Measurements from ENCODE around the gene IFT122. TPM values are rescaled to one million over a fixed set of nuclear protein-coding genes. Genes with fewer than 3 reads are reported as not detected.

The IFT122 gene
- total RNA-seq, 6 donors from 2014 or later = 23.7 to 126 (median 29.1) TPM

DNA sequence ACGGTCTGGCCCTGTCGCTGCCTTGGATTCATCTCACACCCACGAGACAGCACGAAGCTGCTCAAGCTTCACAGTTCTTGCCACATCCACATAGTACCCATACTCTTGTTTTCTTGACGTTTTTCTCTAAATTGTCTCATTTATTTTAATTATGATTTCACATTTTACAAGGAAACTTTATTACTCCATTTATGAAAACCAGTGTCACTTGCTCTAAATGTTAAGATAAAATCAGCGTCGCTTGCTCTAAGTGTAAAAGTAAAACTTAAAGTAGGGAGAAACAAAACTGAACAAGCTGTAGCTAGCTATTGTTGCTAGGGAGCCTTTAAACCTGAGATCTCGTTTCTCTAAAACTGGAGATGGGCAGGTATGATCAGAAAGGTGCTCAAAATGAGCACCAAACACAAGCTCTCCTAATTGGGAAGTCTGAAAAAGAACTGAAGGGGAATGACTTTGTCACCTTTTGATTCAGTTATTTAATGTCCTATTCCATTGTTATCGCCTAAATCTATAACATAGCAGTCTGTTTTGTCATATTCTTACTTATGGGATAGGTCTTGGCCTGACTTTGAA, 680 bp downstream of the IFT122 start:
- no peaks in the 10 kb centered on the region for H3K9me3 ChIP-seq
- peak overlapping the region; percentile 56 to 95 (median 81) for H3K4me3 ChIP-seq
- ATAC-seq (ENCODE audit: low FRiP score in 2 of 2) = peak in 1 of 2 donors; percentile 81
- peaks cover 0 to 21% (median 5%) of the 10 kb centered on the region in 4 donors for H3K36me3 ChIP-seq
- H3K27me3 ChIP-seq = no peaks in the 10 kb centered on the region
- H3K4me1 ChIP-seq = peaks cover 42 to 67% (median 43%) of the 10 kb centered on the region in 4 donors
- 7 to 8% methylated on average over 9 of the region's 9 CpGs for WGBS, 2 donors
- TF ChIP-seq, protein P1, sequence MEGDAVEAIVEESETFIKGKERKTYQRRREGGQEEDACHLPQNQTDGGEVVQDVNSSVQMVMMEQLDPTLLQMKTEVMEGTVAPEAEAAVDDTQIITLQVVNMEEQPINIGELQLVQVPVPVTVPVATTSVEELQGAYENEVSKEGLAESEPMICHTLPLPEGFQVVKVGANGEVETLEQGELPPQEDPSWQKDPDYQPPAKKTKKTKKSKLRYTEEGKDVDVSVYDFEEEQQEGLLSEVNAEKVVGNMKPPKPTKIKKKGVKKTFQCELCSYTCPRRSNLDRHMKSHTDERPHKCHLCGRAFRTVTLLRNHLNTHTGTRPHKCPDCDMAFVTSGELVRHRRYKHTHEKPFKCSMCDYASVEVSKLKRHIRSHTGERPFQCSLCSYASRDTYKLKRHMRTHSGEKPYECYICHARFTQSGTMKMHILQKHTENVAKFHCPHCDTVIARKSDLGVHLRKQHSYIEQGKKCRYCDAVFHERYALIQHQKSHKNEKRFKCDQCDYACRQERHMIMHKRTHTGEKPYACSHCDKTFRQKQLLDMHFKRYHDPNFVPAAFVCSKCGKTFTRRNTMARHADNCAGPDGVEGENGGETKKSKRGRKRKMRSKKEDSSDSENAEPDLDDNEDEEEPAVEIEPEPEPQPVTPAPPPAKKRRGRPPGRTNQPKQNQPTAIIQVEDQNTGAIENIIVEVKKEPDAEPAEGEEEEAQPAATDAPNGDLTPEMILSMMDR (IDR thresholded peaks at IDR 0.05) = no peak
- no peak for TF ChIP-seq POLR2A (IDR thresholded peaks at IDR 0.05)
- no peak for DNase-seq
- peak overlapping the region; percentile 84 to 93 (median 91) for H3K27ac ChIP-seq

DNA sequence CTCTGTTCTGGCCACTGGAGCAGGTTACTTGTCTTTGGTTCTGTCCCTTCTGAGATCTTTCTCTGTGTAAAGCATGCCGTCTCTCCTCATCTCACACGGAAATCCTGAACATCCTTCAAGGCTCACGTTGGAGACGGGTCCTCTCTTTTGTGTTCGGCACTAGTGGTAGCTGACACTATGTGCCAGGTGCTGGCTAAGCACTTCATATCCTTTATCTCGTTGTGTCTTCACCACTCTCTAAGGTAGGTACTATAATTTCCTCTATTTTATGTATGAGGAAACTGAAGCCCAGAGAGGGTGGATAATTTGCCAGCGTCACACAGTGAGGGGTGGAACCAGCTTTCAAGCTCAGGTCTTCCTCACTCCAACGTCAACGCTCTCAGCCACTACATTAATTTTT, 1.2 kb downstream of the IFT122 start:
- H3K4me3 ChIP-seq = peak overlapping the region in 2 of 4 donors; percentile 88 to 95
- 31 to 35% methylated on average over 9 of the region's 9 CpGs for WGBS, 2 donors
- ATAC-seq (ENCODE audit: low FRiP score in 2 of 2) (no peak), DNase-seq (no peak)
- H3K9me3 ChIP-seq = no peaks in the 10 kb centered on the region
- H3K27me3 ChIP-seq = no peaks in the 10 kb centered on the region
- peaks cover 38 to 62% (median 41%) of the 10 kb centered on the region in 4 donors for H3K4me1 ChIP-seq
- H3K27ac ChIP-seq = peak overlapping the region; percentile 84 to 93 (median 91)
- no peak for TF ChIP-seq POLR2A (IDR thresholded peaks at IDR 0.05)
- H3K36me3 ChIP-seq = peaks cover 0 to 18% (median 3%) of the 10 kb centered on the region in 4 donors

DNA sequence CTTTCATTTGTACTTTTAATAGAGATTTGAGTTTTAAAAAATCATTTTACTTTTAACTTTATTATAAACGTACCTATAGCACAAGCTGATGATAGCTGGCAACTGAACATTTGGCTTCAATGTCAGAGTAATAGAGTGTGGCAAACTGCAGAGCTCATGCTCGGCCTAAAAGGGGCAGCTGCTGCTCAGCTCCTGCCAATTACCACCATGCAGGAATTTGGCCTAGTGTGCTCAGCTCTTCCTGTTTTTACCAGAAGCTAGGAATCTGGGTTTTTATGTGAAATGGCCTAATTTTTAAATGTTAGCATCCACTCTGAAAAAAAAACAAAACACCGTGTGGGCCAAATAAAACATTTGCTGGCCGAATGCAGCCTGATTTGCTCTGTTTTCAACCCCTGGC, 1.8 kb downstream of the IFT122 start:
- Histone ChIP-seq H3K27ac (peak overlapping the region in 3 of 4 donors; percentile 90 to 93 (median 92)), H3K27me3 (no peaks in the 10 kb centered on the region), H3K36me3 (peaks cover 0 to 12% (median under 1%) of the 10 kb centered on the region in 4 donors), H3K4me1 (peaks cover 33 to 59% (median 40%) of the 10 kb centered on the region in 4 donors), H3K9me3 (no peaks in the 10 kb centered on the region), H3K4me3 (no peak overlapping the region)
- no peak for ATAC-seq (ENCODE audit: low FRiP score in 2 of 2)
- 37 to 54% methylated on average over 4 of the region's 4 CpGs for WGBS, 2 donors
- no peak for DNase-seq
- TF ChIP-seq POLR2AphosphoS5 (IDR thresholded peaks at IDR 0.05) = no peak
- TF ChIP-seq EP300 (IDR thresholded peaks at IDR 0.05) = no peak
- TF ChIP-seq, protein P1 (IDR thresholded peaks at IDR 0.05) = no peak
- TF ChIP-seq POLR2A (IDR thresholded peaks at IDR 0.05) = no peak

DNA sequence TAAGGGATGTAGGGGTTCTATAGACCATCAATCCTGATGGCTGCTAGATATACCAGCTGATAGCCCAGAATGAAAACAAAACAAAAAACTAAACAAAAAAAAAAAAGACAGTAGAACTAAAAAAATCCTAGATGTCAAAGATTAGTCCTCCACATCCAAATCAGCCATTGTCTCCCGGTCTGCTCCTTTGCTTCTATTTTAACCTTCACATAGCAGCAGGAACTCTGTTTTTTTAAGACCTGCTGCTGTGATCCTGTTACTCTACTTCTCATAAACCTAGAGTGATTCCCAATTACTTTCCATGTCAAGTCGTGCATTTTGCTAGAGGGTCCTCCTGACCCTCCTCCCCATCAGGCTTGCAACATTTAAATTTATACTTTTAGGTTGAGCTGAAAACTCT, 2.5 kb downstream of the IFT122 start:
- Histone ChIP-seq H3K4me1 (peaks cover 32 to 58% (median 43%) of the 10 kb centered on the region in 4 donors), H3K4me3 (no peak overlapping the region), H3K27ac (peak overlapping the region in 3 of 4 donors; percentile 13 to 92 (median 13)), H3K27me3 (no peaks in the 10 kb centered on the region), H3K36me3 (peaks cover 0 to 5% (median 0%) of the 10 kb centered on the region in 4 donors), H3K9me3 (no peaks in the 10 kb centered on the region)
- 55 to 69% methylated on average over 2 of the region's 2 CpGs for WGBS, 2 donors
- ATAC-seq (ENCODE audit: low FRiP score in 2 of 2) = no peak
- DNase-seq = no peak
- TF ChIP-seq, protein P1 (IDR thresholded peaks at IDR 0.05) = no peak
- TF ChIP-seq POLR2AphosphoS5 (IDR thresholded peaks at IDR 0.05) (no peak), EP300 (IDR thresholded peaks at IDR 0.05) (no peak), POLR2A (IDR thresholded peaks at IDR 0.05) (no peak)

DNA sequence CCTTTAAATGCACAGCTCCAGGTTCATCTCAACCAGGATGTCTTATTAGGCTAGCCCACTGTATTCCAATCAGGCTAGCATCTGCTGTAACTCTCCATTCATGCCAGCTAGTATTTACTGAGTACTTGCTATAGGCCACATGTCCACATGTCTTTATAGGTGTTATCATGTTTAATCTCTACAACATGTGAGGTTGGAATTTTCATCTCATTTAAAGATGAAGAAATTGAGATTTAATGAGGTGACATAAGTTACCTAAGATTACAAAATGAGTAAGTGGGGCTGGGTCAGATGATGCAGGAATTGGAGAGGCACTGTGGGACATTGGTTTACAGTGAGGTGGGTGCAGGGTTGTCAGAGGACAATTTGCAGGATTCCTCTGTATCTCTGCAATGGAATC, 2.9 kb downstream of the IFT122 start:
- TF ChIP-seq, protein P1 (IDR thresholded peaks at IDR 0.05) = no peak
- no peak for TF ChIP-seq POLR2A (IDR thresholded peaks at IDR 0.05)
- TF ChIP-seq POLR2AphosphoS5 (IDR thresholded peaks at IDR 0.05) = no peak
- no peak for TF ChIP-seq EP300 (IDR thresholded peaks at IDR 0.05)
- DNase-seq (no peak), ATAC-seq (ENCODE audit: low FRiP score in 2 of 2) (no peak)
- H3K9me3 ChIP-seq = no peaks in the 10 kb centered on the region
- no peaks in the 10 kb centered on the region for H3K27me3 ChIP-seq
- no peak overlapping the region for H3K4me3 ChIP-seq
- H3K27ac ChIP-seq = peak overlapping the region in 3 of 4 donors; percentile 13 to 92 (median 16)
- H3K36me3 ChIP-seq = peaks cover 0 to 1% (median 0%) of the 10 kb centered on the region in 4 donors
- peaks cover 32 to 57% (median 41%) of the 10 kb centered on the region in 4 donors for H3K4me1 ChIP-seq

All from upper lobe of left lung (tissue), 6 donors.